Stomach (tissue), 9 donors: ENCODE results near the gene PGC. TPM values are rescaled to one million over a fixed set of nuclear protein-coding genes. Genes with fewer than 3 reads are reported as not detected.

Experiments
- DNase-seq, 2 donors: peaks; one replicate each; pipeline versions ENCODE4 v3.0.0 to v3.0.0-alpha.2; 2013 to 2019
- H3K27ac ChIP-seq, 5 donors: fragments of 200-600 bp in 4 of 5; sonication (generic) in 4 of 5; one replicate each; pipeline ENCODE4 v1.5.1; 2013 to 2019; ENCODE audit warnings: mild to moderate bottlenecking in 1 of 5, moderate library complexity in 1 of 5
- H3K27me3 ChIP-seq, 3 donors: fragments of 200-600 bp; sonication (generic); one replicate each; pipeline ENCODE4 v1.5.1; 2017 to 2019; ENCODE audit warnings: mixed run types in 1 of 3
- H3K36me3 ChIP-seq, 4 donors: fragments of 200-600 bp; sonication (generic); 1 replicate in 3 of 4; 2 replicates in 1 of 4; pipeline ENCODE4 v1.5.1; 2016 to 2019
- H3K4me1 ChIP-seq, 4 donors: fragments of 200-600 bp; sonication (generic); one replicate each; pipeline ENCODE4 v1.5.1; 2016 to 2019
- H3K4me3 ChIP-seq, 4 donors: fragments of 200-600 bp; sonication (generic) in 3 of 4; one replicate each; pipeline ENCODE4 v1.5.1; 2016 to 2019; ENCODE audit warnings: mild to moderate bottlenecking in 1 of 4
- H3K9me3 ChIP-seq, 4 donors: fragments of 200-600 bp; sonication (generic); one replicate each; pipeline ENCODE4 v1.5.1; 2016 to 2019
- CTCF ChIP-seq, 7 experiments: fragments of 450-650 bp in 4 of 7; fragments of 200-600 bp in 3 of 7; sonication (generic) in 3 of 7; IDR thresholded peaks; one replicate each; pipeline ENCODE4 v1.5.1; 2016 to 2019; ENCODE audit warnings: antibody characterized with exemption in 7 of 7, control low read depth in 2 of 7, mild to moderate bottlenecking in 1 of 7
- EP300 ChIP-seq: sonication (generic); formaldehyde crosslinking; IDR thresholded peaks from one replicate; pipeline ENCODE4 v1.6.1; 2017; ENCODE audit warnings: antibody characterized with exemption
- POLR2A ChIP-seq, 4 donors: fragments of 450-650 bp; IDR thresholded peaks; one replicate each; pipeline ENCODE4 v1.6.1; 2016; ENCODE audit warnings: antibody characterized with exemption in 4 of 4, control low read depth in 2 of 4, mild to moderate bottlenecking in 1 of 4, moderate library complexity in 1 of 4
- POLR2AphosphoS5 ChIP-seq, 3 donors: sonication (generic); formaldehyde crosslinking; IDR thresholded peaks; one replicate each; pipeline ENCODE4 v1.6.1; 2016; ENCODE audit warnings: antibody characterized with exemption in 3 of 3
- whole genome bisulfite sequencing, 5 donors: extraction: QIAGEN DNeasy Blood & Tissue Kit in 3 of 5; methylation state at CpG; one replicate each; pipeline versions ENCODE4 v1.1.5 to v1.1.7; 2013 to 2018; 5-methylcytosine and 5-hydroxymethylcytosine counted together
- intact Hi-C: fragments of 100-400 bp; cut with DNase I; formaldehyde crosslinking; loops from one replicate; pipeline ENCODE4 v1.15.1; 2023; ENCODE audit warnings: low total_unique reads
- polyA plus RNA-seq, 3 donors: library from polyadenylated mRNA; stranded (reverse); fragments of 200-250 nt; gene quantifications; one replicate each; pipeline ENCODE4 v1.2.3, GENCODE V29; 2013
- total RNA-seq, 5 donors: library from RNA; depleted of rRNA; stranded (reverse); fragments of >200 nt; gene quantifications; one replicate each; pipeline versions ENCODE4 v1.1.0 to v1.2.3, GENCODE V29; 2014 to 2016
- donor health status: healthy with polysubstance abuse.
- donor health status: Bipolar disorder and iron deficiency.
- donor health status: healthy.

PGC gene
- total and polyA plus RNA-seq, 8 donors = 101 to 48,206 (median 8,210) TPM

- no peaks in the 10 kb centered on the region for H3K9me3 ChIP-seq
- H3K4me3 ChIP-seq = no peak overlapping the region
- TF ChIP-seq EP300 (no peak), POLR2AphosphoS5 (IDR thresholded peaks at IDR 0.05) (no peak), POLR2A (IDR thresholded peaks at IDR 0.05) (no peak), CTCF (IDR thresholded peaks at IDR 0.05) (no peak)
- peak overlapping the region in 4 of 5 donors; percentile 14 to 96 (median 96) for H3K27ac ChIP-seq
- H3K36me3 ChIP-seq = no peaks in the 10 kb centered on the region
- H3K4me1 ChIP-seq = peaks cover 45 to 76% (median 69%) of the 10 kb centered on the region in 4 donors
- DNase-seq = no peak
- 73 to 79% (median 79%) methylated on average over 6 of the region's 6 CpGs for WGBS, 5 donors
- H3K27me3 ChIP-seq = no peaks in the 10 kb centered on the region
- intact Hi-C loops = loop anchor here (10.0 kb wide), 1 partner anchor 262 kb away; no protein-coding TSS in a partner anchor
These were observed 36.0 kb upstream of the PGC start for GRCh38 chr6:41783106-41783780.

GRCh38 chr6:41781366-41781730, 34.2 kb upstream of the PGC start:
- H3K4me3 ChIP-seq = peak overlapping the region; percentile 67 to 91 (median 70)
- DNase-seq = peak in 1 of 2 donors; percentile 59
- H3K27ac ChIP-seq = peak overlapping the region; percentile 82 to 94 (median 90)
- WGBS, 5 donors = 12 to 18% (median 15%) methylated on average over 2 to 3 of the region's 3 CpGs
- TF ChIP-seq CTCF (IDR thresholded peaks at IDR 0.05) (no peak), EP300 (no peak), POLR2AphosphoS5 (IDR thresholded peaks at IDR 0.05) (no peak), POLR2A (IDR thresholded peaks at IDR 0.05) (no peak)
- peaks cover 0 to 11% (median 10%) of the 10 kb centered on the region in 4 donors for H3K36me3 ChIP-seq
- H3K4me1 ChIP-seq = peaks cover 45 to 89% (median 68%) of the 10 kb centered on the region in 4 donors
- intact Hi-C loops = loop anchor here (10.0 kb wide), 1 partner anchor 263 kb away; no protein-coding TSS in a partner anchor
- H3K9me3 ChIP-seq = no peaks in the 10 kb centered on the region
- H3K27me3 ChIP-seq = no peaks in the 10 kb centered on the region

GRCh38 chr6:41780551-41781365, 33.6 kb upstream of the PGC start, which contains the start of gene PRICKLE4:
Gene PRICKLE4, plus strand, starts transcription at chr6:41780782. Its CDS starts 2,692 bp downstream, at chr6:41783474.
- WGBS, 5 donors = 1 to 2% (median 1%) methylated on average over 10 to 36 of the region's 36 CpGs
- intact Hi-C loops = loop anchor here (10.0 kb wide), 1 partner anchor 264 kb away; no protein-coding TSS in a partner anchor
- H3K27ac ChIP-seq = peak within 1 kb of the TSS; percentile 82 to 94 (median 90)
- peak; percentile 81 to 82 for DNase-seq
- H3K27me3 ChIP-seq = no peaks in the 10 kb centered on the region
- peak in 2 of 3 donors; percentile 62 to 63 for TF ChIP-seq POLR2AphosphoS5 (IDR thresholded peaks at IDR 0.05)
- no peak for TF ChIP-seq EP300
- no peak for TF ChIP-seq CTCF (IDR thresholded peaks at IDR 0.05)
- TF ChIP-seq POLR2A (IDR thresholded peaks at IDR 0.05) = no peak
- peaks cover 0 to 16% (median 16%) of the 10 kb centered on the region in 4 donors for H3K36me3 ChIP-seq
- peak within 1 kb of the TSS; percentile 67 to 91 (median 70) for H3K4me3 ChIP-seq
- no peaks in the 10 kb centered on the region for H3K9me3 ChIP-seq
- peaks cover 39 to 89% (median 65%) of the 10 kb centered on the region in 4 donors for H3K4me1 ChIP-seq
